ENCODE results near the gene SLC12A4. TPM values are rescaled to one million over a fixed set of nuclear protein-coding genes. Genes with fewer than 3 reads are reported as not detected.
A peak's percentile ranks its signal among the peaks of the same experiment; 100 is the strongest.

The SLC12A4 gene
- total and polyA plus RNA-seq, 2 of the 13 experiments (the other 11 are each of a cell fraction or from before 2014, with no cell fraction given): 65.1 to 84.3 TPM

GRCh38 chr16:67943619-67944504 lies 24.6 kb downstream of the SLC12A4 start, which contains the start of gene LCAT (continued):
- peak; percentile 45 for TF ChIP-seq PHF8 (CRISPR knock-in tag; IDR thresholded peaks at IDR 0.05)
- peak; percentile 67 for TF ChIP-seq RAD21 (CRISPR knock-in tag; IDR thresholded peaks at IDR 0.05)
- peak; percentile 52; the same call in 1 of the 2 replicates for TF ChIP-seq ZNF710 (CRISPR knock-in tag; IDR thresholded peaks at IDR 0.05; ENCODE audit: borderline replicate concordance)
- 0 out of 2 replicates have a peak, but pooled peaks have one; percentile 60 for TF ChIP-seq ZNF354B (CRISPR knock-in tag; IDR thresholded peaks at IDR 0.05)
- TF ChIP-seq CREBL2 (CRISPR knock-in tag; IDR thresholded peaks at IDR 0.05; ENCODE audit: borderline replicate concordance): 0 out of 2 replicates have a peak, but pooled peaks have one; percentile 23
- peak; percentile 76 for TF ChIP-seq ZBTB37 (CRISPR knock-in tag; IDR thresholded peaks at IDR 0.05)
- 0 out of 4 replicates have a peak, but pooled peaks of 1 of the 2 experiments have one; percentile 24 for TF ChIP-seq HMGXB4 (CRISPR knock-in tag; IDR thresholded peaks at IDR 0.05; ENCODE audit: borderline replicate concordance in 1 of 2, low read depth in 1 of 2)
- peak; percentile 48; the same call in 1 of the 2 replicates for TF ChIP-seq HNF1B (CRISPR knock-in tag; IDR thresholded peaks at IDR 0.05)
- no peak for TF ChIP-seq DMTF1 (CRISPR knock-in tag; IDR thresholded peaks at IDR 0.05)
- TF ChIP-seq GATAD2A (CRISPR knock-in tag; IDR thresholded peaks at IDR 0.05): peak; percentile 58
- peak; percentile 7; the same call in 1 of the 2 replicates for TF ChIP-seq ZBTB7A (CRISPR knock-in tag; IDR thresholded peaks at IDR 0.05)
- no peak for TF ChIP-seq TSC22D2 (CRISPR knock-in tag; IDR thresholded peaks at IDR 0.05; ENCODE audit: borderline replicate concordance)
- peak; percentile 72 for TF ChIP-seq ASH2L (IDR thresholded peaks at IDR 0.05; ENCODE audit: insufficient read length, low read depth, low read length)
- TF ChIP-seq ZNF850 (CRISPR knock-in tag; conservative IDR thresholded peaks at IDR 0.05): no peak
- peak; percentile 55 for TF ChIP-seq YY1 (IDR thresholded peaks at IDR 0.05; ENCODE audit: insufficient read depth, insufficient replicate concordance, low read depth, low read length)
- TF ChIP-seq ZC3H13 (CRISPR knock-in tag; IDR thresholded peaks at IDR 0.05): peak; percentile 89
- peak; percentile 71 for TF ChIP-seq ZNF883 (CRISPR knock-in tag; IDR thresholded peaks at IDR 0.05; ENCODE audit: not compliant biosample characterization)
